Activated CD8-positive, alpha-beta memory T cell treated with anti-CD3 and anti-CD28 coated beads for 36 hours (primary cell): Measurements from ENCODE around the gene UTS2R. TPM values are rescaled to one million over a fixed set of nuclear protein-coding genes. Genes with fewer than 3 reads are reported as not detected.
"Not testable (repeated sequence)": the region's sequence is repeated elsewhere in the genome, so short reads cannot be mapped to it uniquely, and the experiment has no call there.

Experiments
- CTCF ChIA-PET: fragments of 350-600 bp; sonication (Branson Sonifier 250); formaldehyde crosslinking; loops from one replicate; lab custom pipeline; 2021; ENCODE audit warnings: antibody characterized with exemption; lab: Charles Lee
- POLR2A ChIA-PET: fragments of 350-600 bp; sonication (Branson Sonifier 250); formaldehyde crosslinking; loops from one replicate; lab custom pipeline; 2021; ENCODE audit warnings: antibody characterized with exemption; lab: Charles Lee
- total RNA-seq, 2 experiments: library from RNA; stranded (reverse); gene quantifications; one replicate each; pipeline ENCODE4 v1.2.3, GENCODE V29; 2021

UTS2R gene
- total RNA-seq, 2 experiments from 2014 or later: not detected

DNA sequence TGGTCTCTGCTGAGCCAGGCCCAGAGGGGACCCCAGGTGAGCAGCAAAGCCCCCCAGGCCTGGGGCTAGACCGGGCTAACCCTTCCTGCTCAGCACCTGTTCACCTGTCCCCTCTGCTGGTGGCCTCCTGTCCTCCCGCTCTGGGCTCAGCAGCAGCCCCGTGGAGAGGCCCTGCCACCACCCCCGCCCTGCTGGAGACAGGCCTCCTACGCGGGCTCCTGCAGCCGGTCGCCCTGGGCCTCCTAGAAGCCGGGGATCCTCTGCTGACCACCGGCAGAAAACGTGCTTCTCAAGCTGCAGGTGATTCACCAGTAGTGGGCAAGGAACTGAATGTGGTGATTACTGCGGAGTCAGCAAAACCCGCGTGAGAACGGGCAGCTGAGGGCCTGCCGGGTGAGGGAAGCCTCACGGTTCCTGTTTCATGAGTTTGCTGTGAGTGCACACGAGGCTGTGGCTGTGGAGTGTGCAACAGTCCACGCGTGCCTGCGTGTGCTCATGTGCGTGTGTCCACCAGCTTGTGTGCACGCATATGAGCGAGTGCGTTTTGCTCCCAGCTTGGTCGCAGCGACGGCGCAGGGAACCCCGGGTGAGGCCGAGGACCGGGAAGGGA lies 38.8 kb upstream of the UTS2R start:
- POLR2A ChIA-PET: no interaction called here
- CTCF ChIA-PET: interaction anchor here (0.9 to 1.6 kb wide), 5 partner anchors 11 to 372 kb away, joined by 3 to 6 read pairs (median 3); partner anchors contain the start of gene NOTUM

DNA sequence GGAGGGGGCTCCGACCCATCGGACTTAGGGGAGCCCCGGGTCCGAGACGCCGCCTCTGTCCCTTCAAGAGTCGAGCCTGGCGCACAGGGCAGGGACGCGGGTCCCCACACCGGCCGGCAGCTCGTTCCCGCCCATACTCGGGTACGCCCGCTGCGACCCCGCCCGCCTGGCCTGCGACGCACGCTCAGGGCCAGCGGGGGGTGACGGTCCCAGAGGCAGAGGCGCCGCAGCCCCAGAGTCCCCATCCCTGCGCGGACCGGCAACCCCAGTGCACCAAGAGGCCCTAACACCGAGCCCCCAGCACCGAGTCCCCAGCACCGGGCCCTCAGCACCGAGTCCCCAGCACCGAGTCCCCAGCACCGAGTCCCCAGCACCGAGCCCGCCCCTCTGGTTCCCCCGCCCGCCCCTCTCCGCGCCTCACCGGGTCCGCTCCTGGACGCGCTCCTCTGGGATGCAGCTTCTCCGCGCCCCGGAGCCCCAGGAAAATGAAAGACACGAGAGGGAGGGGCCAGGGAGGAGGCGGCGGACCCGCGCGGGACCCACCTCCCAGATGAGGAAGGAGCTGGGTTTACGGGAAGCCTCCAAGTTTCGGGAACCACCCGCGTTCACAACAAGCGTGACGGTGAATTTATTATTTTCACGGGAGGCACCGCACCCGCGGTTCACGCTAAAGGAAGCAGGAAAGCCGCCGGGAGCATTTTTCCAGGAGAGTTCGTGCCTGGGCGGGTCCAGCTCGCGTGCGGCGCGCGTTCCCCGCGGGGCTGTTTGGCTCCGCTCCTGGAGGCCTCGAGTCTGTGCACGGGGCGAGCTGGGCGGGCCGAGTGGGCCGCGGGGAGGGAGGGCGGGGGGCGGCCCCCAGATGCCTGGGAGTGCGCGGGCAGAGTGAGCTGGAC lies 38.0 kb upstream of the UTS2R start, which contains the start of gene SECTM1:
Gene SECTM1 (minus strand): TSS at position 488 of the 893 bp plus-strand sequence. CDS start 6,526 bp downstream, outside the sequence.
- CTCF ChIA-PET: interaction anchor here (0.9 to 1.8 kb wide), 7 partner anchors 12 to 373 kb away, joined by 3 to 6 read pairs (median 4); partner anchors contain the start of gene NOTUM
- POLR2A ChIA-PET: interaction anchor here (0.6 to 1.1 kb wide), 2 partner anchors 10 to 611 kb away, joined by 5 to 11 read pairs; no protein-coding TSS in a partner anchor

DNA sequence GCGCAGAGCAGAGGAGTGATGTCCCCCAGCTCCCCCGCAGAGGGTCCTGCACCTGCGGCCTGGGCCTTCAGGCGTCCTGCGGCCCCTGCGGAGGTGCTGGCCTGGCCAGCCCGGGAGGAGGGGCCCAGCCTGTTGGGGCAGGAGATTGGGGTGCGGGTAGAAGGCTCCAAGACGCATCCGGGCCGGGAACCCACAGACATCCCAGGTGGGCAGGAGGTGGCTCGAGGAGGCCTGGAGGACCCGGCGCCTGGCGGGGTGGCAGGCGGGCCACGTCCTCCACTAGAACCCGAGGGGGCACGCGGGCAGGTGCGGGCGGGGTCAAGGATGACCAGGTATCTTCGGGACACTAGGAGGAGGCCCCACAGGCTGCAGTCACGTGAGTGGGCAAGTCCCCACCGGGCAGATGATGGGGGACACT lies 37.4 kb upstream of the UTS2R start:
- ChIA-PET CTCF (interaction anchor here (0.6 to 1.8 kb wide), 5 partner anchors 34 to 104 kb away, joined by 3 to 5 read pairs (median 4); no protein-coding TSS in a partner anchor), POLR2A (interaction anchor here (0.6 to 1.1 kb wide), 2 partner anchors 11 to 611 kb away, joined by 5 to 11 read pairs; no protein-coding TSS in a partner anchor)

DNA sequence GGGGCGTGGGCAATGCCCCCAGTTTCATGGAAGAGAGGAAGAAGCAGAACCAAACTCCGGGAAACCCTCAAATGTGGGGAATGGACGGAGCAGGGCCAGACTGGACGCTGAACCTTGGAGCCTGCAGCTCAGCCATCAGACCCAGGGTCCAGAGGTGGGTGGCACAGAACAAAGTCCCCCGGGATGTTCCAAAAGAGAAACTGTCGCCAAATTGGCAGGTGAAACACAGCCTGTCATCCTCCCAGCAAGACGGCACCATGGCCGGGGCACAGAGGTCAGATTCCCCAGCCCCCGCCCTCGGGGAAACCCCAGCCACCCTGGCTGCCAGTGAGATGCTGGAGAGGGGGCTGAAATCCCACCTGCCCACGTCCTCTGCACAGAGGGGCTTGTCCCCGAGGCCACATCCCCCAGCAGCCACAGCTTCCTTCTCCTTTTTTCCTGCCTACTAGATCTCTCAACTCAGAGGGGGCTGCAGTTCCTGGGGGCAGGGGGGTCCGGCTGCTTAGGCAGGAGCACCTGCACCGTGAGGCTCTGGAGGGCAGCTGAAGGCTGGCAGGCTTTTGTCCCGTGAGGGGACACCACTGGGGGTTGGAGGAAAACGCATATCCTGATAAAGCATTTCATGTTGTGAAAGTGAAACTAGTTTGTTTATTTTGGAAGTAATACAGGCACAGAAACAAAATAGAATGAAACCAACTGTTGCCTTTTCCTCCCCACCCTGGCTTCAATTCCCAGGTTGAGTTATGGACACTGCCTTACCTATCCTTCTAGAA lies 36.8 kb upstream of the UTS2R start:
- ChIA-PET CTCF (interaction anchor here (0.6 to 1.8 kb wide), 5 partner anchors 12 to 98 kb away, joined by 3 to 5 read pairs (median 3); no protein-coding TSS in a partner anchor), POLR2A (no interaction called here)

DNA sequence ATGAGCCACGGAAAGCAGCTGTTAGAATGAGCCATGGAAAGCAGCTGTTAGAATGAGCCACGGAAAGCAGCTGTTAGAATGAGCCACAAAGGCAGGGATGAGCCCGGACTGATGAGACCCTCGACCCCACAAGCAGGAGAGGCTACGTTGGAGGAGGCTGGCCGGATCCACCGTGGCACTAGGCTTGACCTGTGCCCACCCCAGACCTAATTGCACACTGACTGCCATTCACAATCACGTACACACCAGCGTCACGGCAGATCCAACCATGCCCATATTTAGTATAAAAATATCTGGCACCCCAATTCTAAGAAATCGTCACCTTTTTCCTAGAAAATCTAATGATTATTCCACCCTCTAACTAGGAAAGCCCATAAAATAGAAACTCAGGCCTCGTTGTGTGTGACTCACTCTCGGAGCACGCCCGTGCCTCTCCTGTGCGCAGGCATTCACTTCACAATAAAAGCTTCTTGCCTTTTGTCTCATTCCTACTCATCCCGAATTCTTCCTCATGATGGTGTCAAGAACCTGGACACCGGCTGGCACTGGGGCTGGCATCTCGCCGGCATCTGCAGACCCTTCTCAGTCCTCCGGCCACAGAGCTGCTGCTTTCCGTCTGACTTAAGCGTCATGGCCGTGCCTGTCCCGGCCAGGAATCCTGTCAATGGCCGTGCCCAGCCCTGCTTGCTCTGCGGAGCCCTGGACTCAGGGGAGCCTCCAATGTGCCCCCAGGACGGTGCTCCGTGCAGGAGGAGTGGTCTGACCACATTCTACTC lies 32.5 kb upstream of the UTS2R start:
- ChIA-PET CTCF (interaction anchor here (1.6 kb wide), 1 partner anchor 37 kb away, joined by 4 read pairs; no protein-coding TSS in a partner anchor), POLR2A (no interaction called here)

DNA sequence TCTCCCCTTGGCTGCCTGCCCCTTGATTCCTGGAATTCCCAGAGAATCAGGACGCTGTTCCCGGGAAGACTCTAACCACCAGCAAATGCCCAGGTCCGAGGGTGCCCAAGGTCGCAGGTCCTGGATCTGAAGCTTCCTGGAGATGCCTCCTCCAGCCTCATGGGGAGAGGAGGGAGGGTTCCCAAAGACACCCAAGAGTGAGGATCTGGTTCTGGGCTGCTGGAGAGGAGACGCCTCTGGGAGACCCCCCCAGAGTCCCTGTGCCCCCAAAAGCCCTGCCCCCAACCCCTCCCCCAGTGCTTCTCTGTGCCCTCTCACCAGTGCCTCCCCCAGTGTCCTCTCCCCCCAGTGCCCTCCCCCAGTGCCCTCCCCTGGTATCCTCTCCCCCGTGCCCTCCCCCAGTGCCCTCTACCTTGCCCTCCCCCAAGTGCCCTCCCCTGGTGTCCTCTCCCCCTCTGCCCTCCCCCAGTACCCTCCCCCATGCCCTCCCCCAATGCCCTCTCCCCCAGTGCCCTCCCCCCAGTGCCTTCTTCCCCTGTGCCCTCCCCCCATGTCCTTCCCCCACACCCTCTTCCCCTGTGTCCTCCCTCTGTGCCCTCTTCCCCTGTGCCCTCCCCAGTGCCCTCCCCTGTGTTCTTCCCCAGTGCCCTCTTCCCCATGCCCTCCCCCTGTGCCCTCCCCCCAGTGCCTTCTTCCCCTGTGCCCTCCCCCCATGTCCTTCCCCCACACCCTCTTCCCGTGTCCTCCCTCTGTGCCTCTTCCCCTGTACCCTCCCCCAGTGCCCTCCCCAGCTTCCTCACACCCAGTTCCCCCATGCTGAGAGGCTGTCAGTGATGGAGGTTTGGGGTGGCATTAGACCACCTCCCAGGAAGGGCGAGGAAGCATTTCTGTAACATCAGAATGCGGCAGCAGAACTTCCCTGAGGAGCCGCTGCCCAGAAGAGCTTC lies 31.7 kb upstream of the UTS2R start:
- CTCF ChIA-PET: no interaction called here

DNA sequence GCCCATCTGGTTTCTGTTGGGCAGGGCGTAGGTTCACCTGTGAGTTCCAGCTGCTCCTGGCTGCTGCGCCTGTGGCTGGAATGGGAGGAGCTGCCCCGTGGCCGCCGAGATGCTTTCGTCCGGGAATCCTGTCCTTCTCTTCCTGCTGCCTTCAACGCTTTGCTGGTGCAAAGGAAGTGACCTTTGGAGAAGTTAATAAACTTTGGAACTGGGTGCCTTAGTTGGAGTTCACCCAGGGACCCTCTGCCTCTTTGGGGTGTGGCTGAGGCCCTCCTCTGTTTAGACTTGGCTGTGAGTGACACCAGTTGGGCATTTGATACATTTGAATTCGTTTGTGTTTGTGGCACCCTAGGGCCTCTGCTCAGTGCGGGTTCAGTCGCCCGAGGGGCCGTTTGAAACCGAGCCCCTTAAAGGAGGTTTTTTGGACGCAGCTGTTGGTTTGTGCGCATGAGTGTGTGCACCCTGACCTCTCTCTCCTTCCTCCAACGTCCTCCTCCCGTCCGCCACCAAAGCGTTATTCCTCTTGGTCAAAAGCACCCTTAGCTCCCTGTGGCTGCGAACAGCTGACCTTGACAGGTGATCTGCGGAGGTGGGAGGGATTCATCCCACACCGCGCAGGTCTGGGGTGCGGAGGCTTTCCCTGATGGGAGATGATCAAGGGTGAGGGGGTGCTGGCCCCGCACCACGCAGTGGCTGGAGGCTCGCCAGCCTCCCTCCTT lies 29.0 kb upstream of the UTS2R start:
- ChIA-PET POLR2A (no interaction called here), CTCF (no interaction called here)

More for the DNA sequence above, 31.7 kb upstream of the UTS2R start:
- POLR2A ChIA-PET: no interaction called here

DNA sequence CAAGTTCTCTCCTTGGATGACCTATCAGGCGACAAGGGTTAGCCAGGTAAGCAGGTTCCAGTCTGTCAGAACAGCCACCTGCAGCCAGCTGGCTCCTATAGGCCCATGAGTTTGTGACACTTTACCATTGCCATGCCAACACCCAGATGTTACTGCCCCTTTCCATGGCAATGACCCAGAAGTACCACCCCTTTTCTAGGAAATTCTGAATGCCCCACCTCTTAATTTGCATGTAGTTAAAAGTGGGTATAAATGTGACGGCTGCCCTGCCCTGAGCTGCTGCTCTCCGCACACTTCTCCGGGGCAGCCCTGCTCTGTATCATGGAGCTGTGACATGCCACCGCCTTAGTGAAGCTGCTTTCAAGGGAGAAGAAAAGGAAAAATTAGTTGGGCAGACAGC lies 28.0 kb upstream of the UTS2R start:
- ChIA-PET CTCF (no interaction called here), POLR2A (interaction anchor here (0.6 kb wide), 1 partner anchor 60 kb away, joined by 5 read pairs; no protein-coding TSS in a partner anchor)

DNA sequence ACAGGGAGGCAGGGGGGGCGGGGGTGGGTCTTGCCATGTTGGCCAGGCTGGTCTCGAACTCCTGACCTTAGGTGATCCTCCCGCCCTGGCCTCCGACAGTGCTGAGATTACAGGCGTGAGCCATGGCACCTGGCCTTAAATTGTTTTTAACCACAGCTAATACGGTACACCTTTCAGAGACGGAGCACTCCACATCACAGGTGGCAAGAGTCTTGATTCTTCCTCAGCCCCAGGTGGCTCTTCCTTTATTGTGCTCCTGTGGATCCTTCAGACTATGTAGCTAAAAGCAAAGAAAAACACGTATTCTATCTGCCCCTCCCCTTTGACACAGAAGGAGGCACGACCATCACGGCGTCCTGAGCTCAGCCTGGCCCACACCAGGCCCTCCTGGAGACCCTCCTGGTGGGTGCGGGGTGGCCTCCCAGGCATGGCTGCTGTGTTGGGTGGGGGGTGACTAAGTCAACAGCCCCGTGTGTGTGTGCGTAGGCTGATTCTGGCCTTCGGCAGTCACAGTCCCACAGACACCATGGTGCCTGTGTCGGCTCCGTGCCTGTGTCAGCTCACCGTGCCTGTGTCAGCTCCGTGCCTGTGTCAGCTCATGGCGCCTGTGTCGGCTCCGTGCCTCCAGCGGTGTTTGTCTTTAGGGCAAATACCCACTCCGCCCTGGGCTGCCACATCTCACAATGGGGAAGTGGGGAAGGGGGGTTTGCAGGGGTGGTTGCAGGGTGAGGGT lies 27.2 kb upstream of the UTS2R start:
- ChIA-PET POLR2A (no interaction called here), CTCF (no interaction called here)

DNA sequence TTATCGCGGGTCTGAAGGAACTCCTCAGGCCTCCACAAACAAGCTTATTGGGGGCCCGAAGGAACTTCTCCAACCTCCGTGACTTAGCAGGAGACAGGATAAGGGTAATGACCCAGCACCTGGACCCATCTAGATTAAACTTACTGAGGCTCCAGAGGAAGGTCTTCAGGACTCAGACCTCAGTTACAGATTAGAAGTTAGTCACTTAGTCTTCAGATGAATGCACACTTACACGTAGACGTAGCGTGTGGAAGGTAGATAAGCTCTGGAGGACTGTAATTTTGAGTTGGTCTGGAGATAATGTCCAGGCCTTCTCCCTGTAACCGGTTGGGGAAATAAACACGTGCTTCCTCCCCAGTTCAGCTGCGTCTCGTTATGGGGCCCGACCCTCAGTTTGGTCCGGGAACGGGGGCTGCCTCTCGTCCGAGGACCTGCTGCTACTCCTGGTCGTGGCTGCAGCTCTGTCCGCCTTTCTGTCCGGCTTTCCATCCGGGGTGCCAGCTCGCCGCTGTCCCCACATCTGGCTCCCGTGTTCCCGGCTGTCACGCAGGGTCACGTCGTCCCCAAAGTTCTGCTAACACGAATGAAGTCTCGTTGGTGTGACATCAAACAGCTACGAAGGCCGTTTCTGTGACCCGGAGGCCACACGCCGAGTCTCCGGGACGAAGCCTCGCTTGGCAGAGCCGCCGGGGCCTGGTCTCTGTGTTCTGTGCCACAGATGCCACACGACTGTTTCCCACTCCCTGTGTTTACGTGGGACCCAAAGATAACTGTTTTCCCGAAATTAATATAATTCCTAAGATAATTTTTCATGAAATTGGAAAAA lies 26.2 kb upstream of the UTS2R start:
- POLR2A ChIA-PET: no interaction called here
- CTCF ChIA-PET: no interaction called here

DNA sequence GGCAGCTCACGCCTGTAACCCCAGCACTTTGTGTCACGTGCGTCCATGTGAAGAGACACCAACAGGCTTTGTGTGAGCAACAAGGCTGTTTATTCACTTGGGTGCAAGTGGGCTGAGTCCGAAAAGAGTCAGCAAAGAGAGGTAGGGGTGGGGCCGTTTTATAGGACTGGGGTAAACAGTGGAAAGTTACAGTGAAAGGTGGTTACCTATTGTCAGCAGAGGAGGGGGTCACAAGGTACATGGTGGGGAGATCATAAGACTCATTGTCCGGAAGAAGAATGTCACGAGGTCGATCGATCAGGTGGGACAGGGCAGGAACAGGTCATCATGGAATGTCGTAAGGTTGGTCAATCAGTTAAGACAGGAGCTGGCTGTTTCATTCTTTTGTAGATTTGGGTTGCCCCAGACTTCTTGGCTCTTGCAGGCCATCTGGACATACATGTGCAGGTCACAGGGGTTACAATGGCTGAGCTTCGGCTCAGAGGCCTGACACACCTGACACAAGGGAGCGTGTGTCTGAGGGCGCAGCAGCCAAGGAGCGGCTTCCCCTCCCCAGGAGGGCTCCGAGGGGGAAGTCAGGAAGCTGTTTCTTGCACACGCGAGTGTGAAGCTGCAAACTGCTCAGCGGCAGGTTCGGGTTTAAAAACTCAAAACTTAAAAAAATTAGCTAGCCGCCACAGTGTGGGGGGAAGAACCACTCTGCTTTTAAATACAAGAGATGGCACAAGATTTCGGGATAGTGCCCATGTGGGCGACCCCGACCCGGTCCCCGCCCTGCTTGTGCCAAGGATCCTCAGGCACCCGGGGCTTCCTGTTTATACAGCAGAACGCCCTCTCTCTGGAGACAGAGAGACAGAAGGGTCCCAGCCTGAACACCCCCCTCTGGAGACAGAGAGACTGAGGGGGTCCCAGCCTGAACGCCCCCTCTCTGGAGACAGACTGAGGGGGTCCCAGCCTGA lies 24.9 kb upstream of the UTS2R start:
- CTCF ChIA-PET: interaction anchor here (0.7 kb wide), 1 partner anchor 12 kb away, joined by 3 read pairs; no protein-coding TSS in a partner anchor
- POLR2A ChIA-PET: no interaction called here

DNA sequence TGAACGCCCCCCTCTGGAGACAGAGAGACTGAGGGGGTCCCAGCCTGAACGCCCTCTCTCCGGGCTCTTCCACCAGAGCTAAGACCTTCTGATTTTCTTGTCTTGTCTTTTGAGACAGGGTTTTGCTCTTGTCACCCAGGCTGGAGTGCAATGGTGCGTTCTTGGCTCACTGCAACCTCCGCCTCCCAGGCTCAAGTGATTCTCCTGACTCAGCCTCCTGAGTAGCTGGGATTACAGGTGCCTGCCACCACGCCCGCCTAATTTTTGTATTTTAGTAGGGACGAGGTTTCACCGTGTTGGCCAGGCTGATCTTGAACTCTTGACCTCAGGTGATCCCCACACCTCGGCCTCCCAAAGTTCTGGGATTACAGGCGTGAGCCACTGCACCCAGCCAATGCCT lies 23.6 kb upstream of the UTS2R start:
- CTCF ChIA-PET, POLR2A ChIA-PET: not testable (repeated sequence)

DNA sequence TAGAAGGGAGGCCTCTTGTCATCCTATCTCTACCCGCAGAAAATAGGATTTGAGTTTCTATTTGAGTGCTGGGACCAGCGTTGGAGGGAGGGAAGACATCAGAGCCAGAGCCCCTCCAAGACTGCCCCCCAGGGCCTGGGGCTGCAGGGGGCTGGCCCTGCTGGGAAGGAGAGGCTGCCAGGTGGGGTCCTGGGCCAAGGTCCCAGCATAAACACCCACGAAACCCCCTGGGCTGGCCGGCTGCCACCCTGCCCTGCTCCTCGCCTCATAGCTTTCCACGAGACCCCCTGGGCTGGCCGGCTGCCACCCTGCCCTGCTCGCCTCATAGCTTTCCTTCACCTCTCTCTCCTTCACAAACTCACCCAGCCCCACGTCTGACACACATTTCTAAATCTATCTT lies 23.1 kb upstream of the UTS2R start:
- ChIA-PET POLR2A (no interaction called here), CTCF (no interaction called here)

DNA sequence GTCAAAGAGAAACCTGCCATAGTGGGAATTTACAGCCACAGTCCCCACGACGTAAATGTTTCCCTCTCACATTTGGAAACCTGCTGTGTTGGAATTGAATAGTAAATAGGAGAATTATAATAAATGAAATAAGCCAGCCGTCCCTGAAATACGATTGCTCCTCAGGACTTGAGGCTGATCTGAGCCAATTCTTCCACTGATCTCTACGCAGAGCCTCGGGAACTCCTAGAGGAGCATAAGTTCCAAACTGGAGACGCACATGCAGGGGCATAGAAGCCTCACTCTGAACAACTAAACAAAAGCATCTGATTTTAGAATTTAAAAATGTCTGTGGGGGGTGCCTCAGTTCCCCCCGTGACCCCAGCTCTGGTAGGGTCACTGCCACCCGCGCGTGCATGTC lies 22.7 kb upstream of the UTS2R start:
- ChIA-PET CTCF (no interaction called here), POLR2A (no interaction called here)
